ENCODE measurements around the gene NCDN. TPM values are rescaled to one million over a fixed set of nuclear protein-coding genes. Genes with fewer than 3 reads are reported as not detected.
A peak's percentile ranks its signal among the peaks of the same experiment; 100 is the strongest.

Gene NCDN
- total RNA-seq: 12.2 and 12.9 TPM in 2 replicates

- DNase-seq (ENCODE audit: low read depth, low spot score): peak; percentile 93
These were observed at the start of gene NCDN for GRCh38 chr1:35557611-35558373. Gene NCDN, plus strand, starts transcription at chr1:35557799. Its CDS starts 392 bp downstream, at chr1:35558191.

- no peak for DNase-seq (ENCODE audit: low read depth, low spot score)
These were observed 49.7 kb upstream of the NCDN start for GRCh38 chr1:35507947-35508346.

- DNase-seq (ENCODE audit: low read depth, low spot score): no peak
These were observed 48.0 kb upstream of the NCDN start for GRCh38 chr1:35509558-35509957.

- no peak for DNase-seq (ENCODE audit: low read depth, low spot score)
These were observed 46.3 kb upstream of the NCDN start for GRCh38 chr1:35511305-35511704.

- no peak for DNase-seq (ENCODE audit: low read depth, low spot score)
These were observed 39.4 kb upstream of the NCDN start for GRCh38 chr1:35518183-35518582.

- no peak for DNase-seq (ENCODE audit: low read depth, low spot score)
These were observed 38.2 kb upstream of the NCDN start for GRCh38 chr1:35519432-35519831.

GRCh38 chr1:35524106-35524505, 33.5 kb upstream of the NCDN start:
- no peak for DNase-seq (ENCODE audit: low read depth, low spot score)

DNA sequence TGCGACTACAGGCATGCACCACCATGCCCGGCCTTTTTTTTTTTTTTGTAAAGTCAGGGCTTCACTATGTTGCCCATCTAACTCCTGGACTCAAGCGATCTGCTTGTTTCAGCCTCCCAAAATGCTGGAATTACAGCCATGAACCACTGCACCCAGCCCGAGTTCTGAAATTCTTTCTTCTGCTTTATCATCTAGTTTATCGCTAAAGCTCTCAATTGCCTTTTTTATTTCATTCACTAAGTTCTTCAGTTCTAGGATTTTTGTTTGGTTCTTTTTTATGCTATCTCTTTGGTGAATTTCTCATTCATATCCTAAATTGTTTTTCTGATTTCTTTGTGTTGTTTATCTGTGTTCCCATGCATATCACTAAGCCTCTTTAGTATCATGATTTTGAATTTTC, 27.4 kb upstream of the NCDN start:
- no peak for DNase-seq (ENCODE audit: low read depth, low spot score)

GRCh38 chr1:35530946-35531345, 26.7 kb upstream of the NCDN start:
- DNase-seq (ENCODE audit: low read depth, low spot score): no peak

- no peak for DNase-seq (ENCODE audit: low read depth, low spot score)
These were observed 26.2 kb upstream of the NCDN start for GRCh38 chr1:35531368-35531767.

GRCh38 chr1:35532497-35533223, 24.9 kb upstream of the NCDN start:
- no peak for DNase-seq (ENCODE audit: low read depth, low spot score)

GRCh38 chr1:35533586-35533985, 24.0 kb upstream of the NCDN start:
- DNase-seq (ENCODE audit: low read depth, low spot score): no peak

GRCh38 chr1:35535243-35535642, 22.4 kb upstream of the NCDN start:
- no peak for DNase-seq (ENCODE audit: low read depth, low spot score)

DNA sequence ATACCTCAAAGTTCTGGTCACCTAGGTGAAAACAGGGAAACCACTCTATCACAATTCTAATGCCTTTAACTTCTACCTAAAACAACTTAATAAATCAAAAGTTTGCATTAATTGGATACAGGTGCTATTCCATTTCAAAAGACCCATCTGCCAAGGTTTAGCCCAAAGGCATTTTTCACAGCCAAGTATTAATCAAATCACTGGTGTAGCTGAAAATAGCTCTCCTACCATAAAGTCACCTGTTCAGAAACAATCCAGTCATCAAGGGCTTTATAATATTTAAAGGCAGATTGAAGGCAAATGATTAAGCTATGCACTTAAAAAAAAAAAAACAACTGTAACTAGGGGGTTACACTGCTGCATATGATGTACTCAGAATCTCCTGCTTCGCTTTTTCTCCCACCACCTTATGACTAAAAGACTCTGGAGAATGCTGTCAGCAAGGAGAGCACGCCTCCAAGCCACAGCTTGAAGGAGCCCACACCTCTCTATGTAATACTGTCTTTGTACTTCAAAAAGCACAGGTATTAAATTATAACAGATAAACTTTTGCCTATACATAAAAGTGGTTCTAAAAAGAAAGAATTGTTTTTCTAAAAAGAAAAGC, 20.9 kb upstream of the NCDN start:
- DNase-seq (ENCODE audit: low read depth, low spot score): no peak

- DNase-seq (ENCODE audit: low read depth, low spot score): no peak
These were observed 19.8 kb upstream of the NCDN start for GRCh38 chr1:35537806-35538205.

DNA sequence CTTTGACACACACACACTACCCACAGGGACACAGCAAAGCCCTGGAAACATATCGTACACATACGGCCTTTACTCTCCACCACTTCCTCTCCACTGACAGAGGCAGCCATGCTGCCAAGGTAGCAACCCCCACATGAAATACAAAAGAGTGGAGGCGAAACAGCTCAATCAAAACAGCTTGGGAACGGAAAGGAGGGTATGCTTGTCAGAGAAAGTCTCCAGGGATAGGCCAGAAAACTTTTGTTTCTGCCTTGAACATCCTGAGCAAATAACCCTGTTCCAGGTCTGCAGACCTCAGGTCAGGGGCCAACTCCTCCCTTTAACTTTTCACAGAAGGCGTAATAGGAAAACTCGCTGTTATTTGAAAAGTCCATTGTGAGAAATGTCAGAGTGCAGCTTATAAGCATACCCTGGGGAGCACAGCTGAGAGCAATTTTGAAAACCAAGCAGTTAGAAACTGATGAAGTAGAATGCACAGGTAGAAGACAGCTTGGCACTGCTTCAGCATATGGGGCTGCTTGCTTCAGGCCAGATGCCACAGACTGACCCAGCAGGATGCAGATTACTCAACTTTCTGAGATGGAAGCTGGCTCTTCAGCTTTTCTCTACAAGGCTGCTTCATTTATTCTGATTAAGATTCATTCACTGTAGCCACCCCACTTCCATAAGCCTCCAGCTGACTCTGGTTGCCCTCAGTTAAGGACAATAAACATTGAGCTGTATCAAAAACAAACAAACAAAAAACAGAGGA, 18.4 kb upstream of the NCDN start:
- no peak for DNase-seq (ENCODE audit: low read depth, low spot score)

DNA sequence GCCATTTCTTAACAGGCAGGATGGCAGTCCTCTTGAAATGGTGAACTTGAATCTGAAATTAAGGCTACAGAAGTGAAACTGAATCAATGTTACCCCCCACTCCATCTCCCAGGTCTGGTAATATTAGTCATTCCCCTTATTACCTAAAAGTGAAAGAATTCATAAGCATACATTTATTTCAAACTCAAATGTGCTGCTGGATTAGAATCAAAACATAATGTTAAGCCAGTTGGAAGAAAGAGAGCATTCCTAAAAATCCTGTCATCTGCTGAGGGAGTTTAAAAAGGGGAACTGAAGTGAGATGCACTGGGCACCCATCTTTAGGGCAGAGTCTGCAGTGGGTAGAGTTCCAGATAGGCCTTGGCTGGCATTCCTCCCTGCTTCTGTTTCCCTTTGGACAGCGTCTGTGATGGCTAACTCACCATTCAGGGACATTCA, 17.8 kb upstream of the NCDN start:
- no peak for DNase-seq (ENCODE audit: low read depth, low spot score)

DNA sequence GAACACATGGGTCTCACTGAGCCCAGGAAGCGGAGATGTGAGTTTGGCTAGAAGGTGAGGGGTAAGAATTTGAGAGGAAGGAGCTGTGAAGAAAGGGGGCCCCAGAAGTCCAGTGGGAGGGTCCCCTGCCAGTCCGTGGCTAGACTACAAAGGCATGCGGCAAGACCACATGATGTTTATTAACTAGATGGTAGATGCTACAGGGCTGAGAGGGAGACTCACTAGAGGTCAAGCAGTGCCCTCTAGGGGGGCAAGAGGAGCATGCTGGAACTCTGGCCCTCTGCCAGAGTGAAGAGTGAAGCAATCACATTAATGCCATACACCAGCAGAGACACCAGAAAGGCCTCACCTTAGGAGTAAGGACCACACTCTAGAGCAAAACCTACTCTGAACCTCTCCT, 12.6 kb upstream of the NCDN start:
- DNase-seq (ENCODE audit: low read depth, low spot score): no peak

DNA sequence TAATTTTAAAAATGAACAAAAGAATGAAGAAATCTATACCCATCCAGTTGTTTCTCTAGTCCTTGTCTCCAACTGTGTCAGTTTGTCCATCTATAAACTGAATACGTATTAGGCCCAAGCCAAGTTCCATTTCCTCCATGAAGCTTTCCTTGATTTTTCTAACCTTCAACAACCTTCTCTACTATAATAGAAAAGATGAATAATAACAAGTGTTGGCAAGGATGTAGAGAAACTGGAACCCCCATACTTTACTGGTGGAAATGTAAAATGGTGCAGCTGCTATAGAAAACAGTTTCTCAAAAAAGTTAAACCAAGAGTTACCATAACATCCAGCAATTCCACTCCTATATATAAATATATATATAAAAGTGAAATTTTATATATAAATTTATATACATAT, 11.0 kb upstream of the NCDN start:
- DNase-seq (ENCODE audit: low read depth, low spot score): no peak

DNA sequence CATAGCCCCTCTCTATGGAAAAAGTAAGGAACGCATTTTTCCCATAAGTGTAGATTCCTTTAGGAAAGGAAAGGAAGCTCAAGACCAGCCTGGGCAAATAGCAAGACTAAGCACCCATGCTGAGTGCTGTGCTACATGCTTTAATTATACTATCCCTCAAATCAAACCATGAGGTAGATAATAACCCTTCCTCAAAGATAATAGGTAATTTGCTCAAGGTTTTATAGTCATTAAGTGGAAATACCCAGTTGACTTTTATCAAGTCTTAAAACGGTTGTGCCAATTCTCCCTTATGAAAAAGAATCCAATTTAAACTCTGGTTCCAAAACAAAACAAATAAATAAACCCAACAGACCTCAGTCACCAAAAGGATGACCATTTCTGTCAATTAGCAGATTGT, 3.7 kb upstream of the NCDN start:
- DNase-seq (ENCODE audit: low read depth, low spot score): no peak

GRCh38 chr1:35554266-35555211, 3.1 kb upstream of the NCDN start:
- DNase-seq (ENCODE audit: low read depth, low spot score): no peak

Data from pulmonary artery endothelial cell (primary cell).